ENCODE data around the gene GHITM.

GRCh38 chr10:84138478-84139125 lies 707 bp upstream of the GHITM start:
- TF ChIP-seq CTCF (IDR thresholded peaks at IDR 0.05; ENCODE audit: low read depth, low read length, poor library complexity, severe bottlenecking): no peak
- no peak for TF ChIP-seq EZH2phosphoT487 (IDR thresholded peaks at IDR 0.05; ENCODE audit: borderline replicate concordance, low read length)
